Measurements from ENCODE around the gene POPDC2. TPM values are rescaled to one million over a fixed set of nuclear protein-coding genes. Genes with fewer than 3 reads are reported as not detected.

The POPDC2 gene
- total RNA-seq, 1 experiment from 2014 or later = 0.93 TPM

DNA sequence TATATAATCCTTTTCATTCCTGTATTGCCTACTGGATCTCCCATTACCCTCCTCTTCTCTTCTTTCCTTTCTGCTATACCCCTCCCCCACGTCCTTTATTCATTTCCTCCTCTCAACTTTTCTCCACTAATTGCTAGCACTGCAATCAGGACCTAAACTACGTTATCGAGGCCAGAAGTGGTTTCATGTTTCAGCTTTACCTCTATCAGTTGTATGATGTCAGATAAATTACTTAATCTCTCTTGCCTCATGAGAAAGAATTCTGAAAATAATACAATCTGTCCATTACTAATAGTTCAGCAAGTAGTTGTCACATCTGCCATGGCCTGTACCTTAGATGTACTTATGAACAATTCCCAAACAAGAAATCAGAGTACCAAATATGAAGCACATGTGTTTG, 10.6 kb downstream of the POPDC2 start:
- intact Hi-C loops (cut with micrococcal nuclease) = no loop called here
- POLR2A ChIA-PET = interaction anchor here (0.6 to 0.7 kb wide), 2 partner anchors 15 to 545 kb away, joined by 3 to 4 read pairs; no protein-coding TSS in a partner anchor
- TF ChIP-seq, protein P1, sequence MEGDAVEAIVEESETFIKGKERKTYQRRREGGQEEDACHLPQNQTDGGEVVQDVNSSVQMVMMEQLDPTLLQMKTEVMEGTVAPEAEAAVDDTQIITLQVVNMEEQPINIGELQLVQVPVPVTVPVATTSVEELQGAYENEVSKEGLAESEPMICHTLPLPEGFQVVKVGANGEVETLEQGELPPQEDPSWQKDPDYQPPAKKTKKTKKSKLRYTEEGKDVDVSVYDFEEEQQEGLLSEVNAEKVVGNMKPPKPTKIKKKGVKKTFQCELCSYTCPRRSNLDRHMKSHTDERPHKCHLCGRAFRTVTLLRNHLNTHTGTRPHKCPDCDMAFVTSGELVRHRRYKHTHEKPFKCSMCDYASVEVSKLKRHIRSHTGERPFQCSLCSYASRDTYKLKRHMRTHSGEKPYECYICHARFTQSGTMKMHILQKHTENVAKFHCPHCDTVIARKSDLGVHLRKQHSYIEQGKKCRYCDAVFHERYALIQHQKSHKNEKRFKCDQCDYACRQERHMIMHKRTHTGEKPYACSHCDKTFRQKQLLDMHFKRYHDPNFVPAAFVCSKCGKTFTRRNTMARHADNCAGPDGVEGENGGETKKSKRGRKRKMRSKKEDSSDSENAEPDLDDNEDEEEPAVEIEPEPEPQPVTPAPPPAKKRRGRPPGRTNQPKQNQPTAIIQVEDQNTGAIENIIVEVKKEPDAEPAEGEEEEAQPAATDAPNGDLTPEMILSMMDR (IDR thresholded peaks at IDR 0.05; ENCODE audit: unreplicated experiment) = no peak
- Mint-ChIP-seq H3K4me1 (ENCODE audit: insufficient read depth, unreplicated experiment) (peaks cover 5% of the 10 kb centered on the region), H3K27me3 (ENCODE audit: insufficient read depth, unreplicated experiment) (no peaks in the 10 kb centered on the region), H3K27ac (ENCODE audit: low read depth, unreplicated experiment) (no peak overlapping the region), H3K36me3 (ENCODE audit: insufficient read depth, unreplicated experiment) (no peaks in the 10 kb centered on the region), H3K4me3 (ENCODE audit: unreplicated experiment) (no peak overlapping the region), H3K9me3 (ENCODE audit: unreplicated experiment) (no peaks in the 10 kb centered on the region)
- CTCF ChIA-PET = no interaction called here
- BruUV-seq (replicated peaks) = no TSS peak
- DNase-seq (ENCODE audit: unreplicated experiment) = no peak

DNA sequence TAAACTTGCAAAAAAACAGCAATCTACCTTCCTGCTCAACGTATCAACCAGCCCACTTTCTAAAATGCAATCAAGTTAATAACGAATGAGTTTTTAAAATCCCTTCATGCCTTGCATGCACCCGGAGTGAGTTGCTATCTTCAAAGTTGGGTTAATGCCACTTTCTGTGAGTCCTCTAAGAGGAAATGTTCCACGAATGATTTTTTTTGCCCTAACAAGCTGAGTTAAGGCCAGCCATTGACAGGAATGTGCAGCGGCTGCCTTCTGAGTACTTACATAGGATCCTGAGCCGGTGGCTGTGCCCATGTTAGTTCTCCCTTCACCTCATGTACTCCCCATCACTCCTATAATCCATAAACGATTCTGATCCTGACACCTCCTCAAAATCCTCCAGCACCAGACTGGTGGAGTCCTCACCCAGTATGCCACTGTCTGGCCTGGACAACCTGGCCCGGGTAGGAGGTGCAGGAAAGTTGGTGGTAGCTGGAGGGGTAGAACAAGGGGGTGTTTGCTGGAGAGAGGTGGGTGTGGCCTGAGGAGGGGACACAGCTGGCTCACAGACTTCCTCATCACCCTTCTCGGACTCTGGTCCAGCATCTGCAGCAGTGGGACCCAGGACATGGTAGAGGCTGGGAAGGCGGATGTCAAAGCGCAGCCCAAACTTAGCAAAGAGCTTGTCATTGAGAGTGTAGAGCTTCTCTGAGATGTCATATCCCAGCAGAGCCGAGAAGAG, 12.4 kb downstream of the POPDC2 start:
- no peaks in the 10 kb centered on the region for H3K9me3 Mint-ChIP-seq (ENCODE audit: unreplicated experiment)
- BruUV-seq (replicated peaks) = no TSS peak
- no peak for DNase-seq (ENCODE audit: unreplicated experiment)
- TF ChIP-seq, protein P1 (IDR thresholded peaks at IDR 0.05; ENCODE audit: unreplicated experiment) = no peak
- intact Hi-C loops (cut with micrococcal nuclease) = no loop called here
- no peaks in the 10 kb centered on the region for H3K27me3 Mint-ChIP-seq (ENCODE audit: insufficient read depth, unreplicated experiment)
- H3K4me3 Mint-ChIP-seq (ENCODE audit: unreplicated experiment) = no peak overlapping the region
- H3K27ac Mint-ChIP-seq (ENCODE audit: low read depth, unreplicated experiment) = no peak overlapping the region
- H3K36me3 Mint-ChIP-seq (ENCODE audit: insufficient read depth, unreplicated experiment) = no peaks in the 10 kb centered on the region
- CTCF ChIA-PET = interaction anchor here (0.6 to 0.8 kb wide), 3 partner anchors 15 to 524 kb away, joined by 3 read pairs; no protein-coding TSS in a partner anchor
- H3K4me1 Mint-ChIP-seq (ENCODE audit: insufficient read depth, unreplicated experiment) = peaks cover 11% of the 10 kb centered on the region
- POLR2A ChIA-PET = no interaction called here

DNA sequence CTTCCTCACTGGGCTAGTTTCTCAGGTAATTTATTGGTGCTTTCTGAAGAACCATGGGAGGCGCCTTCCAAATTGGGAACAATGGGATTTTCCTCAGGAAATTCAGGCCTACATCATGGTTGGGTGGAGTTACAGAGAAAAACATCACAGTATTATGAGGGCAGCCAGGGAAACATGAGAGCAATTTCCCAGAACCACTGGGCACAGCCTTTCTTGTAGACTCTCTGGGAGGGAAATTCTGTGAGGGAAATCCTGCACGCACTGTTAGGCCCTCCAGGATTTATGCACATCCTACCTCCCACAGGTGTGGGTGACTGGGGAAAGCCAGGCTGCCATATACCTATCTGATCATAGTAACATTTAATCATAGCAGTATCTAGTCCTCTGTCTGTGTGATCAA, 13.2 kb downstream of the POPDC2 start:
- BruUV-seq (replicated peaks) = no TSS peak
- Mint-ChIP-seq H3K4me3 (ENCODE audit: unreplicated experiment) (no peak overlapping the region), H3K9me3 (ENCODE audit: unreplicated experiment) (no peaks in the 10 kb centered on the region), H3K36me3 (ENCODE audit: insufficient read depth, unreplicated experiment) (no peaks in the 10 kb centered on the region), H3K27ac (ENCODE audit: low read depth, unreplicated experiment) (no peak overlapping the region), H3K4me1 (ENCODE audit: insufficient read depth, unreplicated experiment) (peaks cover 11% of the 10 kb centered on the region), H3K27me3 (ENCODE audit: insufficient read depth, unreplicated experiment) (no peaks in the 10 kb centered on the region)
- intact Hi-C loops (cut with micrococcal nuclease) = no loop called here
- TF ChIP-seq, protein P1 (IDR thresholded peaks at IDR 0.05; ENCODE audit: unreplicated experiment) = no peak
- ChIA-PET POLR2A (no interaction called here), CTCF (interaction anchor here (0.6 to 0.8 kb wide), 2 partner anchors 16 to 62 kb away, joined by 3 read pairs; no protein-coding TSS in a partner anchor)
- DNase-seq (ENCODE audit: unreplicated experiment) = no peak

DNA sequence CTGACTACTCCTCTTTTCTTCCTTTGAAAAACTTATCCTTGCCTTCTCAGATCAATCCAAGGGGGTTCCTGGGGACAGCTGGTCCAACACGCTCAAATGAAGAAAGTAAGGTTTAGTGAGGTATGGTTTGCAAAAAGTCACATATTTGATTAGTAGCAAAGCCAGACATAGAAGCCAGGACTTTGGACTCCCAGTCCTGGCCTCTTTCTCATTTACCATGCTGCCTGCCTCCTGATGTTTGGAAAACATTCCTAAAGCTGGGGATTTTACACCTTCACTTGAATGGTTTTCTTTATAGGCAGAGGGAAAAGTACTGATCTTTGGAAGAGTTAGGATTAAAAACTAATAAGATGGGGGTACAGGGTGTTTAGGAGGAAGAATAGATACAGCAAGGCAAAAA, 14.6 kb downstream of the POPDC2 start:
- POLR2A ChIA-PET = no interaction called here
- H3K9me3 Mint-ChIP-seq (ENCODE audit: unreplicated experiment) = no peaks in the 10 kb centered on the region
- H3K27ac Mint-ChIP-seq (ENCODE audit: low read depth, unreplicated experiment) = no peak overlapping the region
- H3K4me1 Mint-ChIP-seq (ENCODE audit: insufficient read depth, unreplicated experiment) = peaks cover 11% of the 10 kb centered on the region
- no peaks in the 10 kb centered on the region for H3K36me3 Mint-ChIP-seq (ENCODE audit: insufficient read depth, unreplicated experiment)
- CTCF ChIA-PET = no interaction called here
- no peak overlapping the region for H3K4me3 Mint-ChIP-seq (ENCODE audit: unreplicated experiment)
- intact Hi-C loops (cut with micrococcal nuclease) = no loop called here
- TF ChIP-seq, protein P1 (IDR thresholded peaks at IDR 0.05; ENCODE audit: unreplicated experiment) = no peak
- no peak for DNase-seq (ENCODE audit: unreplicated experiment)
- H3K27me3 Mint-ChIP-seq (ENCODE audit: insufficient read depth, unreplicated experiment) = no peaks in the 10 kb centered on the region
- no TSS peak for BruUV-seq (replicated peaks)

All from MCF 10A (cell line).